Esophagus muscularis mucosa (tissue), 4 donors: ENCODE measurements around the gene MKS1.

Experiments
- CTCF ChIP-seq, 3 experiments: fragments of 200-600 bp in 2 of 3; fragments of 450-650 bp in 1 of 3; sonication (generic) in 2 of 3; IDR thresholded peaks; one replicate each; pipeline ENCODE4 v1.5.1; 2017 to 2019; ENCODE audit warnings: antibody characterized with exemption in 3 of 3, mild to moderate bottlenecking in 2 of 3, moderate library complexity in 1 of 3
- EP300 ChIP-seq: sonication (generic); formaldehyde crosslinking; IDR thresholded peaks from one replicate; pipeline ENCODE4 v1.6.1; 2017; ENCODE audit warnings: antibody characterized with exemption
- POLR2A ChIP-seq: fragments of 450-650 bp; IDR thresholded peaks from one replicate; pipeline ENCODE4 v1.6.1; 2017; ENCODE audit warnings: antibody characterized with exemption, moderate library complexity, mild to moderate bottlenecking, low read depth
- POLR2AphosphoS5 ChIP-seq, 2 donors: sonication (generic); formaldehyde crosslinking; IDR thresholded peaks; one replicate each; pipeline ENCODE4 v1.6.1; 2017; ENCODE audit warnings: antibody characterized with exemption in 2 of 2

GRCh38 chr17:58183514-58183913 is 35.5 kb downstream of the MKS1 start:
- no peak for TF ChIP-seq CTCF (IDR thresholded peaks at IDR 0.05)
- no peak for TF ChIP-seq POLR2A
- TF ChIP-seq EP300, result no peak
- no peak for TF ChIP-seq POLR2AphosphoS5 (IDR thresholded peaks at IDR 0.05)
